HEK293 (cell line): ENCODE data around the gene RUFY2.

Experiments
- AEBP2 ChIP-seq: fragments of 450-650 bp; formaldehyde crosslinking; IDR thresholded peaks from 2 replicates; pipeline ENCODE4 v1.5.1; 2016; ENCODE audit warnings: missing biosample characterization, missing genetic modification characterization, borderline replicate concordance
- ATF2 ChIP-seq: fragments of 450-650 bp; formaldehyde crosslinking; IDR thresholded peaks from 2 replicates; pipeline ENCODE4 v1.5.1; 2016; ENCODE audit warnings: missing biosample characterization, missing genetic modification characterization, low read depth
- GFI1B ChIP-seq: fragments of 450-650 bp; formaldehyde crosslinking; IDR thresholded peaks from 2 replicates; pipeline ENCODE4 v1.5.1; 2016; ENCODE audit warnings: missing biosample characterization, missing genetic modification characterization
- GLI2 ChIP-seq: fragments of 450-650 bp; formaldehyde crosslinking; IDR thresholded peaks from 2 replicates; pipeline ENCODE4; 2017; ENCODE audit warnings: missing biosample characterization, missing genetic modification characterization, low read depth, borderline replicate concordance
- SP3 ChIP-seq: fragments of 450-650 bp; formaldehyde crosslinking; IDR thresholded peaks from 2 replicates; pipeline ENCODE4 v1.5.1; 2016; ENCODE audit warnings: missing biosample characterization, missing genetic modification characterization
- TRIM28 ChIP-seq: IDR thresholded peaks from 2 replicates; pipeline ENCODE4 v1.6.1; 2011; ENCODE audit warnings: low read length, control low read depth, borderline replicate concordance
- ZFP3 ChIP-seq: fragments of 450-650 bp; formaldehyde crosslinking; IDR thresholded peaks from 2 replicates; pipeline ENCODE4 v1.5.1; 2016; ENCODE audit warnings: low read depth, missing biosample characterization, missing genetic modification characterization
- ZNF19 ChIP-seq: fragments of 450-650 bp; formaldehyde crosslinking; IDR thresholded peaks from 2 replicates; pipeline ENCODE4; 2016; ENCODE audit warnings: missing biosample characterization, missing genetic modification characterization, low read depth
- ZNF266 ChIP-seq: fragments of 450-650 bp; formaldehyde crosslinking; IDR thresholded peaks from 2 replicates; pipeline ENCODE4 v1.5.1; 2016; ENCODE audit warnings: missing biosample characterization, missing genetic modification characterization, low read depth
- ZNF404 ChIP-seq: fragments of 450-650 bp; formaldehyde crosslinking; IDR thresholded peaks from 2 replicates; pipeline ENCODE4 v1.5.1; 2017; ENCODE audit warnings: missing biosample characterization, missing genetic modification characterization
- ZNF600 ChIP-seq: fragments of 450-650 bp; formaldehyde crosslinking; IDR thresholded peaks from 2 replicates; pipeline ENCODE4 v1.5.1; 2016; ENCODE audit warnings: missing biosample characterization, missing genetic modification characterization
- ZNF610 ChIP-seq: fragments of 450-650 bp; formaldehyde crosslinking; IDR thresholded peaks from 2 replicates; pipeline ENCODE4 v1.5.1; 2016; ENCODE audit warnings: missing biosample characterization, missing genetic modification characterization, borderline replicate concordance
- ZNF624 ChIP-seq: fragments of 450-650 bp; formaldehyde crosslinking; IDR thresholded peaks from 2 replicates; pipeline ENCODE4 v1.5.1; 2017; ENCODE audit warnings: missing biosample characterization, missing genetic modification characterization
- ZNF660 ChIP-seq: fragments of 450-650 bp; IDR thresholded peaks from 2 replicates; pipeline ENCODE4 v1.5.1; 2018; ENCODE audit warnings: missing biosample characterization, mild to moderate bottlenecking, missing genetic modification characterization
- ZNF692 ChIP-seq: fragments of 450-650 bp; formaldehyde crosslinking; IDR thresholded peaks from 2 replicates; pipeline ENCODE4 v1.5.1; 2016; ENCODE audit warnings: missing biosample characterization, missing genetic modification characterization
- ZNF777 ChIP-seq: fragments of 450-650 bp; formaldehyde crosslinking; IDR thresholded peaks from 2 replicates; pipeline ENCODE4 v1.5.1; 2017; ENCODE audit warnings: missing biosample characterization, missing genetic modification characterization, borderline replicate concordance
- ZSCAN16 ChIP-seq: fragments of 450-650 bp; formaldehyde crosslinking; IDR thresholded peaks from 2 replicates; pipeline ENCODE4 v1.5.1; 2016; ENCODE audit warnings: missing biosample characterization, missing genetic modification characterization
- ZSCAN23 ChIP-seq: fragments of 450-650 bp; formaldehyde crosslinking; IDR thresholded peaks from 2 replicates; pipeline ENCODE4 v1.5.1; 2016; ENCODE audit warnings: missing biosample characterization, missing genetic modification characterization
- TF ChIP-seq, protein P1 (sequence below): fragments of 450-650 bp; formaldehyde crosslinking; IDR thresholded peaks from 2 replicates; pipeline ENCODE4 v1.5.1; 2016; ENCODE audit warnings: missing biosample characterization, missing genetic modification characterization
- TF ChIP-seq, protein P2 (sequence below): fragments of 450-650 bp; formaldehyde crosslinking; IDR thresholded peaks from 2 replicates; pipeline ENCODE4 v1.5.1; 2017; ENCODE audit warnings: missing biosample characterization, missing genetic modification characterization
- TF ChIP-seq, protein P3 (sequence below): fragments of 450-650 bp; formaldehyde crosslinking; IDR thresholded peaks from 2 replicates; pipeline ENCODE4; 2016; ENCODE audit warnings: missing biosample characterization, missing genetic modification characterization
- TF ChIP-seq, protein P4 (sequence below): fragments of 450-650 bp; formaldehyde crosslinking; conservative IDR thresholded peaks from 2 replicates; pipeline ENCODE4 v1.5.1; 2016; ENCODE audit warnings: low read depth, missing biosample characterization, missing genetic modification characterization

Gene RUFY2

GRCh38 chr10:68332259-68333057, 74.6 kb downstream of the RUFY2 start, which contains the start of gene PBLD (continued):
- TF ChIP-seq, protein P1, sequence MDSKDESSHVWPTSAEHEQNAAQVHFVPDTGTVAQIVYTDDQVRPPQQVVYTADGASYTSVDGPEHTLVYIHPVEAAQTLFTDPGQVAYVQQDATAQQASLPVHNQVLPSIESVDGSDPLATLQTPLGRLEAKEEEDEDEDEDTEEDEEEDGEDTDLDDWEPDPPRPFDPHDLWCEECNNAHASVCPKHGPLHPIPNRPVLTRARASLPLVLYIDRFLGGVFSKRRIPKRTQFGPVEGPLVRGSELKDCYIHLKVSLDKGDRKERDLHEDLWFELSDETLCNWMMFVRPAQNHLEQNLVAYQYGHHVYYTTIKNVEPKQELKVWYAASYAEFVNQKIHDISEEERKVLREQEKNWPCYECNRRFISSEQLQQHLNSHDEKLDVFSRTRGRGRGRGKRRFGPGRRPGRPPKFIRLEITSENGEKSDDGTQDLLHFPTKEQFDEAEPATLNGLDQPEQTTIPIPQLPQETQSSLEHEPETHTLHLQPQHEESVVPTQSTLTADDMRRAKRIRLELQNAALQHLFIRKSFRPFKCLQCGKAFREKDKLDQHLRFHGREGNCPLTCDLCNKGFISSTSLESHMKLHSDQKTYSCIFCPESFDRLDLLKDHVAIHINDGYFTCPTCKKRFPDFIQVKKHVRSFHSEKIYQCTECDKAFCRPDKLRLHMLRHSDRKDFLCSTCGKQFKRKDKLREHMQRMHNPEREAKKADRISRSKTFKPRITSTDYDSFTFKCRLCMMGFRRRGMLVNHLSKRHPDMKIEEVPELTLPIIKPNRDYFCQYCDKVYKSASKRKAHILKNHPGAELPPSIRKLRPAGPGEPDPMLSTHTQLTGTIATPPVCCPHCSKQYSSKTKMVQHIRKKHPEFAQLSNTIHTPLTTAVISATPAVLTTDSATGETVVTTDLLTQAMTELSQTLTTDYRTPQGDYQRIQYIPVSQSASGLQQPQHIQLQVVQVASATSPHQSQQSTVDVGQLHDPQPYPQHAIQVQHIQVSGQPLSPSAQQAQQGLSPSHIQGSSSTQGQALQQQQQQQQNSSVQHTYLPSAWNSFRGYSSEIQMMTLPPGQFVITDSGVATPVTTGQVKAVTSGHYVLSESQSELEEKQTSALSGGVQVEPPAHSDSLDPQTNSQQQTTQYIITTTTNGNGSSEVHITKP: no peak
- TF ChIP-seq ZNF404 (tag by site-specific recombination): no peak
- TF ChIP-seq GLI2 (tag by site-specific recombination): no peak
- no peak for TF ChIP-seq AEBP2 (tag by site-specific recombination)
- no peak for TF ChIP-seq TRIM28
- no peak for TF ChIP-seq ZNF777
- TF ChIP-seq ZSCAN16 (tag by site-specific recombination): no peak
- TF ChIP-seq, protein P2, sequence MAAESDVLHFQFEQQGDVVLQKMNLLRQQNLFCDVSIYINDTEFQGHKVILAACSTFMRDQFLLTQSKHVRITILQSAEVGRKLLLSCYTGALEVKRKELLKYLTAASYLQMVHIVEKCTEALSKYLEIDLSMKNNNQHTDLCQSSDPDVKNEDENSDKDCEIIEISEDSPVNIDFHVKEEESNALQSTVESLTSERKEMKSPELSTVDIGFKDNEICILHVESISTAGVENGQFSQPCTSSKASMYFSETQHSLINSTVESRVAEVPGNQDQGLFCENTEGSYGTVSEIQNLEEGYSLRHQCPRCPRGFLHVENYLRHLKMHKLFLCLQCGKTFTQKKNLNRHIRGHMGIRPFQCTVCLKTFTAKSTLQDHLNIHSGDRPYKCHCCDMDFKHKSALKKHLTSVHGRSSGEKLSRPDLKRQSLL (tag by site-specific recombination): peak; percentile 51; the same call in 1 of the 2 replicates
- peak; percentile 65; the same call in 1 of the 2 replicates for TF ChIP-seq ZNF692 (tag by site-specific recombination)
- TF ChIP-seq ZNF624 (tag by site-specific recombination): no peak
- TF ChIP-seq ZNF660 (tag by site-specific recombination): peak; percentile 91
- TF ChIP-seq ZNF266 (tag by site-specific recombination): no peak
- peak; percentile 84 for TF ChIP-seq ZNF600
- TF ChIP-seq, protein P3, sequence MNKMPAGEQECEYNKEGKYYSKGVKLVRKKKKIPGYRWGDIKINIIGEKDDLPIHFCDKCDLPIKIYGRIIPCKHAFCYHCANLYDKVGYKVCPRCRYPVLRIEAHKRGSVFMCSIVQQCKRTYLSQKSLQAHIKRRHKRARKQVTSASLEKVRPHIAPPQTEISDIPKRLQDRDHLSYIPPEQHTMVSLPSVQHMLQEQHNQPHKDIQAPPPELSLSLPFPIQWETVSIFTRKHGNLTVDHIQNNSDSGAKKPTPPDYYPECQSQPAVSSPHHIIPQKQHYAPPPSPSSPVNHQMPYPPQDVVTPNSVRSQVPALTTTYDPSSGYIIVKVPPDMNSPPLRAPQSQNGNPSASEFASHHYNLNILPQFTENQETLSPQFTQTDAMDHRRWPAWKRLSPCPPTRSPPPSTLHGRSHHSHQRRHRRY: no peak
- peak; percentile 60; the same call in 1 of the 2 replicates for TF ChIP-seq ZNF610 (tag by site-specific recombination)
- no peak for TF ChIP-seq GFI1B (tag by site-specific recombination)
- TF ChIP-seq, protein P4, sequence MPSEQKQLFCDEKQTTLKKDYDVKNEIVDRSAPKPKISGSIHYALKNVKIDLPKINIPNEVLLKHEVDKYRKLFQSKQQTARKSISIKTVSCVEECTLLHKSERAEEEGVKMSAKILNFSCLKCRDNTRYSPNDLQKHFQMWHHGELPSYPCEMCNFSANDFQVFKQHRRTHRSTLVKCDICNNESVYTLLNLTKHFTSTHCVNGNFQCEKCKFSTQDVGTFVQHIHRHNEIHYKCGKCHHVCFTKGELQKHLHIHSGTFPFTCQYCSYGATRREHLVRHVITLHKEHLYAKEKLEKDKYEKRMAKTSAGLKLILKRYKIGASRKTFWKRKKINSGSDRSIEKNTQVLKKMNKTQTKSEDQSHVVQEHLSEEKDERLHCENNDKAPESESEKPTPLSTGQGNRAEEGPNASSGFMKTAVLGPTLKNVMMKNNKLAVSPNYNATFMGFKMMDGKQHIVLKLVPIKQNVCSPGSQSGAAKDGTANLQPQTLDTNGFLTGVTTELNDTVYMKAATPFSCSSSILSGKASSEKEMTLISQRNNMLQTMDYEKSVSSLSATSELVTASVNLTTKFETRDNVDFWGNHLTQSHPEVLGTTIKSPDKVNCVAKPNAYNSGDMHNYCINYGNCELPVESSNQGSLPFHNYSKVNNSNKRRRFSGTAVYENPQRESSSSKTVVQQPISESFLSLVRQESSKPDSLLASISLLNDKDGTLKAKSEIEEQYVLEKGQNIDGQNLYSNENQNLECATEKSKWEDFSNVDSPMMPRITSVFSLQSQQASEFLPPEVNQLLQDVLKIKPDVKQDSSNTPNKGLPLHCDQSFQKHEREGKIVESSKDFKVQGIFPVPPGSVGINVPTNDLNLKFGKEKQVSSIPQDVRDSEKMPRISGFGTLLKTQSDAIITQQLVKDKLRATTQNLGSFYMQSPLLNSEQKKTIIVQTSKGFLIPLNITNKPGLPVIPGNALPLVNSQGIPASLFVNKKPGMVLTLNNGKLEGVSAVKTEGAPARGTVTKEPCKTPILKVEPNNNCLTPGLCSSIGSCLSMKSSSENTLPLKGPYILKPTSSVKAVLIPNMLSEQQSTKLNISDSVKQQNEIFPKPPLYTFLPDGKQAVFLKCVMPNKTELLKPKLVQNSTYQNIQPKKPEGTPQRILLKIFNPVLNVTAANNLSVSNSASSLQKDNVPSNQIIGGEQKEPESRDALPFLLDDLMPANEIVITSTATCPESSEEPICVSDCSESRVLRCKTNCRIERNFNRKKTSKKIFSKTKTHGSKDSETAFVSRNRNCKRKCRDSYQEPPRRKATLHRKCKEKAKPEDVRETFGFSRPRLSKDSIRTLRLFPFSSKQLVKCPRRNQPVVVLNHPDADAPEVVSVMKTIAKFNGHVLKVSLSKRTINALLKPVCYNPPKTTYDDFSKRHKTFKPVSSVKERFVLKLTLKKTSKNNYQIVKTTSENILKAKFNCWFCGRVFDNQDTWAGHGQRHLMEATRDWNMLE (tag by site-specific recombination): no peak
- no peak for TF ChIP-seq ZFP3
- no peak for TF ChIP-seq ZNF19
- TF ChIP-seq SP3 (tag by site-specific recombination): peak; percentile 39
- 0 out of 2 replicates have a peak, but pooled peaks have one; percentile 1 for TF ChIP-seq ATF2 (tag by site-specific recombination)
- 0 out of 2 replicates have a peak, but pooled peaks have one; percentile 55 for TF ChIP-seq ZSCAN23 (tag by site-specific recombination)
